GM21825 (cell line): Measurements from ENCODE around the gene SMAD9.
A peak's percentile ranks its signal among the peaks of the same experiment; 100 is the strongest.

Experiments
- ATAC-seq: cut with Tn5 transposase; IDR thresholded peaks from one replicate; pipeline ENCODE4 v1.9.1; 2021; ENCODE audit warnings: mild to moderate bottlenecking, moderate library complexity; ENCODE audit not compliant: unreplicated experiment

Gene SMAD9

GRCh38 chr13:36819739-36820090, 100.3 kb downstream of the SMAD9 start:
- ATAC-seq = peak; percentile 10

GRCh38 chr13:36818804-36819738, 101.0 kb downstream of the SMAD9 start, which contains the start of gene RFXAP:
Gene RFXAP (plus strand): TSS chr13:36819222. CDS start chr13:36819358, 136 bp downstream.
- ATAC-seq = peak; percentile 87

GRCh38 chr13:36817996-36818803, 101.8 kb downstream of the SMAD9 start:
- no peak for ATAC-seq

- no peak for ATAC-seq
Measured at GRCh38 chr13:36815062-36815461, 105.0 kb downstream of the SMAD9 start.

- no peak for ATAC-seq
Measured at GRCh38 chr13:36814465-36814864, 105.6 kb downstream of the SMAD9 start.

GRCh38 chr13:36813225-36813624, 106.8 kb downstream of the SMAD9 start:
- no peak for ATAC-seq

- ATAC-seq = no peak
Measured at GRCh38 chr13:36807616-36808015, 112.4 kb downstream of the SMAD9 start.

- no peak for ATAC-seq
Measured at GRCh38 chr13:36806102-36806501, 113.9 kb downstream of the SMAD9 start.

- no peak for ATAC-seq
Measured at GRCh38 chr13:36804588-36804987, 115.5 kb downstream of the SMAD9 start.

- no peak for ATAC-seq
Measured at GRCh38 chr13:36801035-36801434, 119.0 kb downstream of the SMAD9 start.

- no peak for ATAC-seq
Measured at GRCh38 chr13:36796052-36796451, 124.0 kb downstream of the SMAD9 start.

GRCh38 chr13:36795463-36795862, 124.6 kb downstream of the SMAD9 start:
- no peak for ATAC-seq
